ENCODE results near the gene PLCB4. TPM values are rescaled to one million over a fixed set of nuclear protein-coding genes. Genes with fewer than 3 reads are reported as not detected.

PLCB4 gene
- total RNA-seq, 4 donors from 2014 or later, result 2.3 to 3.9 (median 3.3) TPM

DNA sequence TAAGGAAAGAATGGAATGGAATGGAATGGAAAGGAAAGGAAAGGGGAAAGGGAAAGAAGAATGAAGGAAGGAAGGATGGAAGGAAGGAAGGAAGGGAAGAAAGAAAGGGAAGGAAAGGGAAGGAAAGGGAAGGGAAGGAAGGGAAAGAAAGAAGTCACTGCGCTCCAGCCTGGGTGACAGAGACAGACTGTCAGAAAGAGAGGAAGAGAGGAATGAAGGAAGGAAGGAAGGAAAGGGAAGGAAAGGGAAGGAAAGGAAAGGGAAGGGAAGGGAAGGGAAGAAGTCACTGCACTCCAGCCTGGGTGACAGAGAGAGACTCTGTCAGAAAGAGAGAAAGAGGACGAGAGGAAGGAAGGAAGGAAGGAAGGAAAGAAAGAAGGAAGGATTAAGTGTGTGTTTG lies 224.3 kb downstream of the PLCB4 start:
- ATAC-seq, result no peak
- no peak overlapping the region for H3K27ac ChIP-seq
- TF ChIP-seq, protein P1, sequence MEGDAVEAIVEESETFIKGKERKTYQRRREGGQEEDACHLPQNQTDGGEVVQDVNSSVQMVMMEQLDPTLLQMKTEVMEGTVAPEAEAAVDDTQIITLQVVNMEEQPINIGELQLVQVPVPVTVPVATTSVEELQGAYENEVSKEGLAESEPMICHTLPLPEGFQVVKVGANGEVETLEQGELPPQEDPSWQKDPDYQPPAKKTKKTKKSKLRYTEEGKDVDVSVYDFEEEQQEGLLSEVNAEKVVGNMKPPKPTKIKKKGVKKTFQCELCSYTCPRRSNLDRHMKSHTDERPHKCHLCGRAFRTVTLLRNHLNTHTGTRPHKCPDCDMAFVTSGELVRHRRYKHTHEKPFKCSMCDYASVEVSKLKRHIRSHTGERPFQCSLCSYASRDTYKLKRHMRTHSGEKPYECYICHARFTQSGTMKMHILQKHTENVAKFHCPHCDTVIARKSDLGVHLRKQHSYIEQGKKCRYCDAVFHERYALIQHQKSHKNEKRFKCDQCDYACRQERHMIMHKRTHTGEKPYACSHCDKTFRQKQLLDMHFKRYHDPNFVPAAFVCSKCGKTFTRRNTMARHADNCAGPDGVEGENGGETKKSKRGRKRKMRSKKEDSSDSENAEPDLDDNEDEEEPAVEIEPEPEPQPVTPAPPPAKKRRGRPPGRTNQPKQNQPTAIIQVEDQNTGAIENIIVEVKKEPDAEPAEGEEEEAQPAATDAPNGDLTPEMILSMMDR (IDR thresholded peaks at IDR 0.05 in 4 of 5, conservative IDR thresholded peaks at IDR 0.05 in 1 of 5), result no peak
- no peak for TF ChIP-seq POLR2A (IDR thresholded peaks at IDR 0.05)
- intact Hi-C loops (cut with DNase I; ENCODE audit: low total_unique reads) (no loop called here), in situ Hi-C loops (cut with MboI; ENCODE audit: low sequenced_read_pairs in 4 of 4) (no loop called here)
- no peak for DNase-seq
- H3K4me1 ChIP-seq, result no peaks in the 10 kb centered on the region
- no peaks in the 10 kb centered on the region for H3K36me3 ChIP-seq
- H3K4me3 ChIP-seq, result no peak overlapping the region
- no peaks in the 10 kb centered on the region for H3K27me3 ChIP-seq
- no peaks in the 10 kb centered on the region for H3K9me3 ChIP-seq

DNA sequence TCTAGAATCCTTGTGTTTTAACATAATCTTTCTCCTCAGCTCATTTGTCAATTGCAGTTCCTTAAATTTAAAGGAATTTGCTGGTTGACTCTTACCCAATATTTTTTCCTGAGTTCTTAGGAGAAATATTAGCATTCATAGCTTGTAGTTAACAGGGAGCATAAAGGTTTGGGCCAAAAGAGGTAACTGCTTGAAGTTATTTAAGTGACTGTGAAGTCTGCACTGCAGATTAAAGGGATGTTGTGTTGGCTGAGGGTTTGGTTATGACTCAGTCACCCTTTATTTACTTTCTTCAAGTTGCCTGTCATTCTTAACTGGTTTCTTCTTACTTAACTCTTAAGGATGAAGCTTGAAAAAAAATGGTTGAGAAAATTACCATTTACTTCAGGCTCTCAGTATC lies 225.2 kb downstream of the PLCB4 start:
- intact Hi-C loops (cut with DNase I; ENCODE audit: low total_unique reads) (no loop called here), in situ Hi-C loops (cut with MboI; ENCODE audit: low sequenced_read_pairs in 4 of 4) (no loop called here)
- Histone ChIP-seq H3K36me3 (no peaks in the 10 kb centered on the region), H3K9me3 (no peaks in the 10 kb centered on the region), H3K4me3 (no peak overlapping the region), H3K4me1 (no peaks in the 10 kb centered on the region), H3K27ac (no peak overlapping the region), H3K27me3 (no peaks in the 10 kb centered on the region)
- DNase-seq (no peak), ATAC-seq (no peak)
- TF ChIP-seq, protein P1 (IDR thresholded peaks at IDR 0.05 in 4 of 5, conservative IDR thresholded peaks at IDR 0.05 in 1 of 5), result no peak
- TF ChIP-seq POLR2A (IDR thresholded peaks at IDR 0.05), result no peak

DNA sequence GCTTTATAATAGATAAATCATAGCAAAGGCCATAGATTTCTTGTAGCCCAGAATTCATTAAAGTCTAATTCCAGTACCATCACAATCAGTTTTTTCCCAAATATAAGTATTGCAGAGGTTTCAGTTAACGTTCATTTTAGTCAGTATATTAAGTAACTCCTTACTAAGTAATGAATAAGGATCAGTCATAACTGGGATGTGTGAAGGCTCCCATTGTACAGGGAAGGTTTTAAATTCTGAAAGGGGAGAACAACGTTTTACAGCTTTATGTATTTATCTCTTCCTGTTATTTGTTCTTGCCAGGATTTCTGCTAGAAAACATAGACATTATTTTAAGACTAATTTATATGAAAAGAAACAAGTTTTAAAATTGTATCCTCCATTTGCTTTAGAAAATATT lies 230.0 kb downstream of the PLCB4 start:
- Histone ChIP-seq H3K4me3 (no peak overlapping the region), H3K4me1 (peaks cover 3 to 20% of the 10 kb centered on the region in 2 donors), H3K36me3 (no peaks in the 10 kb centered on the region), H3K9me3 (no peaks in the 10 kb centered on the region), H3K27me3 (no peaks in the 10 kb centered on the region), H3K27ac (no peak overlapping the region)
- TF ChIP-seq, protein P1 (IDR thresholded peaks at IDR 0.05 in 4 of 5, conservative IDR thresholded peaks at IDR 0.05 in 1 of 5), result no peak
- no peak for TF ChIP-seq POLR2A (IDR thresholded peaks at IDR 0.05)
- ATAC-seq (no peak), DNase-seq (no peak)
- intact Hi-C loops (cut with DNase I; ENCODE audit: low total_unique reads), result no loop called here
- in situ Hi-C loops (cut with MboI; ENCODE audit: low sequenced_read_pairs in 4 of 4), result no loop called here

DNA sequence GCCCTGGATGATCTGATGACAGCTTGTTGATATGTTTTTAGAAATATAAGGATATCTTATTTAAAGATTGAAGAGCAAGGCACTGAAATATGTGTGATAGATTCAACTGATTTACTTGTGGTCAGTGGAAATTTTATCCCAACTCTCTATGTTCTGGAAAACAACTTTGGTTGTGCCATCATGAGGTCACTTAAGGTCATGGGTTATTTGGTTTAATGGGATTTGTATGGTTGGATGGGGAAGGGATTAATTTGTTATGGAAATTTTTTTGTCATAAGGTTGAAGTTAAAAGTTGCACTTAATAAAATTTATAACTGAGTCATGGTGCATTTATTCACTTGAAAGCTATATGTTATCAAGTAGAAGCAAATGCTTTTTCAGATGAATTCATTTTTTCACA lies 231.2 kb downstream of the PLCB4 start:
- no peak for DNase-seq
- no peak for TF ChIP-seq POLR2A (IDR thresholded peaks at IDR 0.05)
- TF ChIP-seq, protein P1 (IDR thresholded peaks at IDR 0.05 in 4 of 5, conservative IDR thresholded peaks at IDR 0.05 in 1 of 5), result no peak
- H3K27ac ChIP-seq, result no peak overlapping the region
- no peaks in the 10 kb centered on the region for H3K9me3 ChIP-seq
- no peak for ATAC-seq
- H3K4me1 ChIP-seq, result peaks cover 3 to 20% of the 10 kb centered on the region in 2 donors
- H3K4me3 ChIP-seq, result no peak overlapping the region
- in situ Hi-C loops (cut with MboI; ENCODE audit: low sequenced_read_pairs in 4 of 4), result no loop called here
- no peaks in the 10 kb centered on the region for H3K36me3 ChIP-seq
- intact Hi-C loops (cut with DNase I; ENCODE audit: low total_unique reads), result no loop called here
- H3K27me3 ChIP-seq, result no peaks in the 10 kb centered on the region

DNA sequence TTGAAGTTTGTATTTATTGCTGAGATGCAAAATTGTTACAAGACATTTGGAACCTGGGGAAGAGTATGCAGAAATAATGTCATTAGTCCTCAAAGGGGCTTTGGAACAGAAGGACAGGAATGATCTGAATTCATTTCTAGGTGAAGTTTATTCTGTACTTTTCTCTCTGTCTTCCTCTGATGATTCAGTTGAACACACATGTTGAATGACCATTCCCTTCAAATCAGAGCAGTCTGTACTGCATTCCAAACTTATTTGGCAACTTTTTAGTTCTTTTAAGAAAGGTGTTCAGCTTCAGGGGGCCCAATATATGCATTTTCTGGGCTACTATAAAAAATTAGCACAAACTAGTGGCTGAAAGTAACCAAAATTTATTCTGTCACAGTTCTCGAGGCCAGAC lies 231.6 kb downstream of the PLCB4 start:
- intact Hi-C loops (cut with DNase I; ENCODE audit: low total_unique reads) (no loop called here), in situ Hi-C loops (cut with MboI; ENCODE audit: low sequenced_read_pairs in 4 of 4) (no loop called here)
- Histone ChIP-seq H3K4me1 (peaks cover 3 to 20% of the 10 kb centered on the region in 2 donors), H3K4me3 (no peak overlapping the region), H3K27ac (no peak overlapping the region), H3K9me3 (no peaks in the 10 kb centered on the region), H3K36me3 (no peaks in the 10 kb centered on the region), H3K27me3 (no peaks in the 10 kb centered on the region)
- no peak for ATAC-seq
- DNase-seq, result no peak
- TF ChIP-seq, protein P1 (IDR thresholded peaks at IDR 0.05 in 4 of 5, conservative IDR thresholded peaks at IDR 0.05 in 1 of 5), result no peak
- TF ChIP-seq POLR2A (IDR thresholded peaks at IDR 0.05), result no peak

All from gastrocnemius medialis (tissue), 4 donors.